MM.1S (cell line): ENCODE results near the gene DNAJC27.

Experiments
- DNase-seq: peaks from one replicate; pipeline ENCODE4 v3.0.0-alpha.2; 2015
- H2AFZ ChIP-seq: fragments of 300-600 bp; sonication (generic); 2 replicates; pipeline ENCODE4 v1.6.0; 2016; ENCODE audit warnings: antibody characterized with exemption, low read length
- H3F3A ChIP-seq: fragments of 300-600 bp; sonication (generic); 2 replicates; pipeline ENCODE4 v1.6.1; 2016; ENCODE audit warnings: mild to moderate bottlenecking, antibody characterized with exemption, low read length, moderate library complexity, mixed read lengths; ENCODE audit not compliant: insufficient read depth
- H3K27ac ChIP-seq: fragments of 300-600 bp; sonication (generic); 2 replicates; pipeline ENCODE4 v1.5.1; 2016; ENCODE audit warnings: mild to moderate bottlenecking, low read length
- H3K27me3 ChIP-seq: fragments of 300-600 bp; sonication (generic); replicated peaks from 2 replicates; pipeline ENCODE4 v1.6.0; 2016; ENCODE audit warnings: low read length; ENCODE audit not compliant: insufficient read depth
- H3K36me3 ChIP-seq: fragments of 300-600 bp; sonication (generic); replicated peaks from 2 replicates; pipeline ENCODE4 v1.6.1; 2016; ENCODE audit warnings: mild to moderate bottlenecking, low read length, mixed read lengths; ENCODE audit not compliant: insufficient read depth
- H3K4me1 ChIP-seq: fragments of 300-600 bp; sonication (generic); 2 replicates; pipeline ENCODE4 v1.6.1; 2016; ENCODE audit warnings: low read length, mixed read lengths
- H3K4me2 ChIP-seq: fragments of 300-600 bp; sonication (generic); 2 replicates; pipeline ENCODE4 v1.6.0; 2016; ENCODE audit warnings: low read depth, low read length
- H3K4me3 ChIP-seq: fragments of 300-600 bp; sonication (generic); 2 replicates; pipeline ENCODE4 v1.5.1; 2016; ENCODE audit warnings: low read length, mixed read lengths
- H3K79me2 ChIP-seq: fragments of 300-600 bp; sonication (generic); 2 replicates; pipeline ENCODE4 v1.6.1; 2016; ENCODE audit warnings: mixed run types, low read length, mixed read lengths
- H3K9ac ChIP-seq: fragments of 300-600 bp; sonication (generic); 2 replicates; pipeline ENCODE4 v1.6.1; 2016; ENCODE audit warnings: low read length, mixed read lengths
- H3K9me2 ChIP-seq: fragments of 300-600 bp; sonication (generic); replicated peaks from 2 replicates; pipeline ENCODE4 v1.6.1; 2016; ENCODE audit warnings: mild to moderate bottlenecking, low read length, mixed read lengths; ENCODE audit not compliant: insufficient read depth
- H3K9me3 ChIP-seq: fragments of 300-600 bp; sonication (generic); replicated peaks from 2 replicates; pipeline ENCODE4 v1.6.1; 2016; ENCODE audit warnings: mild to moderate bottlenecking, low read length, mixed read lengths; ENCODE audit not compliant: insufficient read depth
- H4K20me1 ChIP-seq: fragments of 300-600 bp; sonication (generic); 2 replicates; pipeline ENCODE4 v1.6.1; 2016; ENCODE audit warnings: mild to moderate bottlenecking, low read length, moderate library complexity, mixed read lengths; ENCODE audit not compliant: insufficient read depth
- EZH2 ChIP-seq: fragments of 300-600 bp; sonication (generic); optimal IDR thresholded peaks from 2 replicates; pipeline ENCODE3; 2017; ENCODE audit warnings: low read depth, mild to moderate bottlenecking, antibody characterized with exemption, low read length, mixed read lengths
- EZH2phosphoT487 ChIP-seq: fragments of 300-600 bp; sonication (generic); IDR thresholded peaks from 2 replicates; pipeline ENCODE4 v1.6.1; 2018; ENCODE audit warnings: antibody characterized with exemption, low read length
- TF ChIP-seq, protein P1 (sequence below): fragments of 300-600 bp; sonication (generic); IDR thresholded peaks from 2 replicates; pipeline ENCODE4 v1.5.1; 2016; ENCODE audit warnings: antibody characterized with exemption, low read length, mixed read lengths

DNAJC27 gene

DNA sequence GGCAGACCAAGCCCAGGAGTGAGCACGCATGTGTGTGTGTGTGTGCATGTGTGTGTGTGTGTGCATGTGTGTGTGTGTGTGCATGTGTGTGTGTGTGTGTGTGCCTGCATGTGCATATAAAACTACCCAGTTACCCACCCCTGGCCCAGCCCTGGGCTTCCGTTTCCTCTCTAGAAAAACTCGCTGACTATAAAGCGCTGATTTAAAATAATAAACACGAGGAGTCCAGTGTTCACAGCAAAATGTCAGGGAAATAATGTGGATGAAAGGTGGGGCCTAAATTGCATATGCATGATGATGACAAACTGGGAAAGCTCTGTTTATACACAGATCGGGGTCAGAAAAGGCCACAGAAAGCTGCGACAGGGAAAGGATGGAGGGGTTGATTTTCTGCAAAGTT lies 59.2 kb downstream of the DNAJC27 start:
- Histone ChIP-seq H3K79me2 (peaks cover 95% of the 10 kb centered on the region), H3F3A (no peaks in the 10 kb centered on the region; the same call in 1 of the 2 replicates), H3K9ac (no peak overlapping the region), H4K20me1 (peaks cover 5% of the 10 kb centered on the region), H2AFZ (no peak overlapping the region), H3K27me3 (no peaks in the 10 kb centered on the region), H3K27ac (no peak overlapping the region), H3K4me1 (peaks cover 2% of the 10 kb centered on the region; the same call in 1 of the 2 replicates), H3K4me3 (no peak overlapping the region), H3K9me2 (no peaks in the 10 kb centered on the region), H3K9me3 (no peaks in the 10 kb centered on the region), H3K36me3 (peaks cover 2% of the 10 kb centered on the region; the same call in 1 of the 2 replicates), H3K4me2 (no peak overlapping the region)
- DNase-seq = no peak
- TF ChIP-seq EZH2 (no peak), EZH2phosphoT487 (no peak)
- TF ChIP-seq, protein P1, sequence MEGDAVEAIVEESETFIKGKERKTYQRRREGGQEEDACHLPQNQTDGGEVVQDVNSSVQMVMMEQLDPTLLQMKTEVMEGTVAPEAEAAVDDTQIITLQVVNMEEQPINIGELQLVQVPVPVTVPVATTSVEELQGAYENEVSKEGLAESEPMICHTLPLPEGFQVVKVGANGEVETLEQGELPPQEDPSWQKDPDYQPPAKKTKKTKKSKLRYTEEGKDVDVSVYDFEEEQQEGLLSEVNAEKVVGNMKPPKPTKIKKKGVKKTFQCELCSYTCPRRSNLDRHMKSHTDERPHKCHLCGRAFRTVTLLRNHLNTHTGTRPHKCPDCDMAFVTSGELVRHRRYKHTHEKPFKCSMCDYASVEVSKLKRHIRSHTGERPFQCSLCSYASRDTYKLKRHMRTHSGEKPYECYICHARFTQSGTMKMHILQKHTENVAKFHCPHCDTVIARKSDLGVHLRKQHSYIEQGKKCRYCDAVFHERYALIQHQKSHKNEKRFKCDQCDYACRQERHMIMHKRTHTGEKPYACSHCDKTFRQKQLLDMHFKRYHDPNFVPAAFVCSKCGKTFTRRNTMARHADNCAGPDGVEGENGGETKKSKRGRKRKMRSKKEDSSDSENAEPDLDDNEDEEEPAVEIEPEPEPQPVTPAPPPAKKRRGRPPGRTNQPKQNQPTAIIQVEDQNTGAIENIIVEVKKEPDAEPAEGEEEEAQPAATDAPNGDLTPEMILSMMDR = no peak

DNA sequence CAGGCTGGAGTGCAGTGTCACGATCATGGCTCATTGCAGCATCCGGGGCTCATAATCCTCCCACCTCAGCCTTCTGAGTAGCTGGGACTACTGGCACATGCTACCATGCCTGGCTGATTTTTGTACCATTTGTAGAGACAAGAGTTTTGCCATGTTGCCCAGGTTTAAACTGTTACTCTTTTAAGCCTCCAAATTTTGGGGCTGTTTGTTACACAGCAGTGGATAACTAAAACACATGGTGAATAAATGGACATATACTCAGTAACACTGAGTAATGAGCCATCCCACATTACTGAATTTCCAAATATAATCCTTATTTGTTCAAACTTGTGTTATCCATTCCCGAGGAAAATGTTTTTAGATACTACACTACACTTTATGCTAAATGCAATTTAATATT lies 61.5 kb downstream of the DNAJC27 start:
- Histone ChIP-seq H4K20me1 (no peaks in the 10 kb centered on the region; the same call in none of the 2 replicates), H3K79me2 (peaks cover 95% of the 10 kb centered on the region), H3F3A (no peaks in the 10 kb centered on the region; the same call in 1 of the 2 replicates), H3K9ac (no peak overlapping the region), H3K9me3 (no peaks in the 10 kb centered on the region), H3K9me2 (no peaks in the 10 kb centered on the region), H3K4me3 (no peak overlapping the region), H3K4me2 (no peak overlapping the region), H3K4me1 (no peaks in the 10 kb centered on the region), H3K27ac (no peak overlapping the region), H2AFZ (no peak overlapping the region), H3K36me3 (0 out of 2 replicates have a peak, but pooled peaks cover 2% of the 10 kb centered on the region), H3K27me3 (no peaks in the 10 kb centered on the region)
- no peak for DNase-seq
- TF ChIP-seq EZH2phosphoT487 (no peak), EZH2 (no peak)
- TF ChIP-seq, protein P1 = no peak

DNA sequence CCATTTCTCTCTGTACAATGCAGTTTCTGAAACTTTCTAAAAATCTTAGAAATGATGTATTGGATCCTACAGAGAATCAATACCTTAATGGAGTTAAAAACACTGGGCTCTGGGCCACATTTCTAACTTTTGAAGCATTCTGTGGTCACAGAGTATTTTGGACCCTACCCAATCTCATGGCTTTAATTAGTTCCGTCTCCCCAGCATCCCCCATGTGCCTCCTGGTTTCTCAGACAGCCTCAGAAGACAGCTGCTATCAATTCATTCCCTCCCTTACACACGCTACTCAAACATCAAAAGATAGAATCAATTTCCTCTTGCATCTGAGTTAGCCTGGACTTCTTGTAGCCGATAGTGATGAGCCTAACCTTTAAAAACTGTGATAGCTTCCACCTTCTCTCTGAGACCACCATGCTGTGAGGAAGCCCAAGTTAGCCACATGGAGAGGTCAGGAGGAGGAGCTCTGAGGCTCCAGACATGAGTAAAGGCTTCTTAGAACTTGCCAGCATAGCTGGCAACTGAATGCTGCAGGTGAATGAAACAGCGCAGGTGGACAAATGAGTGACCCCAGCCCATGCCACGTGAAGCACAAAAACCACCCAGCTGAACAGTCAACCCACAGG lies 62.1 kb downstream of the DNAJC27 start:
- Histone ChIP-seq H3K79me2 (peaks cover 93% of the 10 kb centered on the region), H3K9me3 (no peaks in the 10 kb centered on the region), H3K27me3 (no peaks in the 10 kb centered on the region), H3K4me3 (no peak overlapping the region), H3K4me2 (no peak overlapping the region), H3K9me2 (no peaks in the 10 kb centered on the region), H3K4me1 (no peaks in the 10 kb centered on the region), H3K27ac (no peak overlapping the region), H2AFZ (no peak overlapping the region), H4K20me1 (no peaks in the 10 kb centered on the region; the same call in none of the 2 replicates), H3K36me3 (0 out of 2 replicates have a peak, but pooled peaks cover 2% of the 10 kb centered on the region), H3K9ac (no peak overlapping the region), H3F3A (no peaks in the 10 kb centered on the region; the same call in 1 of the 2 replicates)
- no peak for DNase-seq
- TF ChIP-seq EZH2phosphoT487 = no peak
- no peak for TF ChIP-seq EZH2
- TF ChIP-seq, protein P1 = no peak
